Cardiac fibroblast (primary cell): ENCODE results near the gene RNU6-9.
A peak's percentile ranks its signal among the peaks of the same experiment; 100 is the strongest.

Experiments used
- DNase-seq, 2 donors: peaks; one replicate each; pipeline versions ENCODE4 v3.0.0 to v3.0.0-alpha.2; 2010; ENCODE audit warnings: low read depth in 2 of 2
- H3K4me3 ChIP-seq, 2 donors: replicated peaks in 1 of 2; 1 replicate in 1 of 2; 2 replicates in 1 of 2; pipeline ENCODE4 v1.5.1; 2011; ENCODE audit warnings: low read depth in 2 of 2, low read length in 2 of 2, mild to moderate bottlenecking in 2 of 2, moderate library complexity in 1 of 2
- CTCF ChIP-seq: IDR thresholded peaks from one replicate; pipeline ENCODE4 v1.5.1; 2011; ENCODE audit warnings: low read depth, mild to moderate bottlenecking, low read length, inconsistent platforms

Gene RNU6-9

GRCh38 chr19:907183-907853 lies 14.0 kb downstream of the RNU6-9 start:
- no peak for TF ChIP-seq CTCF
- no peak for DNase-seq
- H3K4me3 ChIP-seq = no peak overlapping the region

- H3K4me3 ChIP-seq = peak overlapping the region; percentile 13 to 38
- no peak for TF ChIP-seq CTCF
- DNase-seq = no peak
Measured at GRCh38 chr19:911197-912033, 18.1 kb downstream of the RNU6-9 start.

- TF ChIP-seq CTCF = no peak
- no peak for DNase-seq
- peak overlapping the region; percentile 92 to 94 for H3K4me3 ChIP-seq
Measured at GRCh38 chr19:912181-913079, 19.1 kb downstream of the RNU6-9 start.

- peak; percentile 46 to 71 for DNase-seq
- peak within 1 kb of the TSS; percentile 92 to 94 for H3K4me3 ChIP-seq
- TF ChIP-seq CTCF = no peak
Measured at GRCh38 chr19:913080-913748, 19.9 kb downstream of the RNU6-9 start, which contains the start of gene R3HDM4. R3HDM4 (minus strand) TSS chr19:913219; CDS start chr19:913157, 62 bp downstream.

GRCh38 chr19:916645-917322 lies 23.5 kb downstream of the RNU6-9 start:
- no peak for TF ChIP-seq CTCF
- DNase-seq = no peak
- no peak overlapping the region for H3K4me3 ChIP-seq
